SK-N-SH (cell line): ENCODE data around the gene CARD18. TPM values are rescaled to one million over a fixed set of nuclear protein-coding genes. Genes with fewer than 3 reads are reported as not detected.

Experiments
- CTCF ChIA-PET: fragments of 300-600, 350-600 bp; formaldehyde crosslinking; extraction: SDS; loops from one replicate; lab custom pipeline; 2021; lab: Yijun Ruan, JAX
- POLR2A ChIA-PET: fragments of 350-600 bp; sonication (Branson Sonifier 250); formaldehyde crosslinking; extraction: SDS; loops from one replicate; lab custom pipeline; 2020; ENCODE audit warnings: antibody characterized with exemption, inconsistent platforms; lab: Yijun Ruan, JAX
- DNase-seq: peaks from one replicate; pipeline ENCODE4 v3.0.0; 2012
- H2AFZ ChIP-seq: fragments of 200-600 bp; sonication (generic); 2 replicates; pipeline ENCODE4 v1.8.1; 2016; ENCODE audit warnings: antibody characterized with exemption, mild to moderate bottlenecking, low read depth
- H3F3A ChIP-seq: fragments of 200-600 bp; sonication (generic); replicated peaks from 2 replicates; pipeline ENCODE3; 2016; ENCODE audit warnings: antibody characterized with exemption, mild to moderate bottlenecking; ENCODE audit not compliant: insufficient read depth
- H3K27ac ChIP-seq, 2 experiments: fragments of 200-500 bp in 1 of 2; fragments of 200-600 bp in 1 of 2; sonication (Bioruptor generic) in 1 of 2; sonication (generic), shearing (Covaris generic) in 1 of 2; 2 replicates each; pipeline versions ENCODE4 v1.5.1 to v1.6.1; 2014 to 2016; ENCODE audit warnings: low read depth in 2 of 2, inconsistent platforms in 1 of 2, low read length in 1 of 2, mild to moderate bottlenecking in 1 of 2, mixed read lengths in 1 of 2
- H3K27me3 ChIP-seq: fragments of 200-600 bp; sonication (generic), shearing (Covaris generic); 2 replicates; pipeline ENCODE4 v1.6.1; 2016; ENCODE audit warnings: mixed run types; ENCODE audit not compliant: insufficient read depth
- H3K36me3 ChIP-seq, 2 experiments: fragments of 200-500 bp in 1 of 2; fragments of 200-600 bp in 1 of 2; sonication (Bioruptor generic) in 1 of 2; sonication (generic) in 1 of 2; replicated peaks in 1 of 2; 2 replicates each; pipeline versions ENCODE3 to v1.5.1; 2014 to 2016; ENCODE audit warnings: low read length in 1 of 2, mild to moderate bottlenecking in 1 of 2; ENCODE audit not compliant: insufficient read depth in 2 of 2, control insufficient read depth in 1 of 2
- H3K4me1 ChIP-seq, 2 experiments: fragments of 200-500 bp in 1 of 2; fragments of 200-600 bp in 1 of 2; sonication (Bioruptor generic) in 1 of 2; sonication (generic), shearing (Covaris generic) in 1 of 2; 2 replicates each; pipeline versions ENCODE4 v1.5.1 to v1.6.1; 2014 to 2016; ENCODE audit warnings: low read depth in 1 of 2, low read length in 1 of 2, mixed run types in 1 of 2; ENCODE audit not compliant: insufficient read depth in 2 of 2, control insufficient read depth in 1 of 2
- H3K4me2 ChIP-seq: fragments of 200-600 bp; sonication (generic), shearing (Covaris generic); 2 replicates; pipeline ENCODE4 v1.6.1; 2017; ENCODE audit warnings: mixed run types
- H3K4me3 ChIP-seq, 2 experiments: fragments of 200-500 bp in 1 of 2; fragments of 200-600 bp in 1 of 2; sonication (Bioruptor generic) in 1 of 2; sonication (generic), shearing (Covaris generic) in 1 of 2; 2 replicates each; pipeline versions ENCODE4 v1.5.1 to v1.8.1; 2014 to 2016; ENCODE audit warnings: low read depth in 2 of 2, inconsistent platforms in 1 of 2, low read length in 1 of 2, mild to moderate bottlenecking in 1 of 2, mixed read lengths in 1 of 2, moderate library complexity in 1 of 2
- H3K79me2 ChIP-seq: fragments of 200-600 bp; sonication (generic); 2 replicates; pipeline ENCODE4 v1.8.1; 2017; ENCODE audit warnings: mild to moderate bottlenecking; ENCODE audit not compliant: insufficient read depth
- H3K9ac ChIP-seq: fragments of 200-600 bp; sonication (generic); 2 replicates; pipeline ENCODE4 v1.6.1; 2017; ENCODE audit warnings: mixed run types
- H3K9me2 ChIP-seq: fragments of 200-600 bp; sonication (generic); 2 replicates; pipeline ENCODE4 v1.6.1; 2017; ENCODE audit warnings: mixed run types
- H3K9me3 ChIP-seq: fragments of 200-600 bp; sonication (generic); 2 replicates; pipeline ENCODE4 v1.6.1; 2017; ENCODE audit warnings: mixed run types, mild to moderate bottlenecking, moderate library complexity
- H4K20me1 ChIP-seq: fragments of 200-600 bp; sonication (generic); 2 replicates; pipeline ENCODE4 v1.6.1; 2017; ENCODE audit warnings: mild to moderate bottlenecking, mixed run types; ENCODE audit not compliant: insufficient read depth
- CHD2 ChIP-seq: fragments of 150-350 bp; IDR thresholded peaks from 2 replicates; pipeline ENCODE4 v1.6.1; 2018; ENCODE audit warnings: low read length; ENCODE audit not compliant: partially characterized antibody
- EP300 ChIP-seq, 2 experiments: IDR thresholded peaks; 2 replicates each; pipeline versions ENCODE4 v1.4.0 to v1.6.1; 2012; ENCODE audit warnings: borderline replicate concordance in 1 of 2, low read depth in 1 of 2, low read length in 1 of 2
- FOSL2 ChIP-seq: IDR thresholded peaks from 2 replicates; pipeline ENCODE4 v1.4.0; 2012; ENCODE audit warnings: low read depth, mild to moderate bottlenecking, moderate library complexity, borderline replicate concordance
- MAX ChIP-seq: IDR thresholded peaks from 2 replicates; pipeline ENCODE4 v1.4.0; 2012; ENCODE audit warnings: low read depth
- MXI1 ChIP-seq: IDR thresholded peaks from 2 replicates; pipeline ENCODE4 v1.6.1; 2012; ENCODE audit warnings: mild to moderate bottlenecking, low read depth, low read length, improper control_type of control experiment
- NFIC ChIP-seq: IDR thresholded peaks from 2 replicates; pipeline ENCODE4 v1.4.0; 2012; ENCODE audit warnings: borderline replicate concordance
- PBX3 ChIP-seq: IDR thresholded peaks from 2 replicates; pipeline ENCODE4; 2012
- RCOR1 ChIP-seq: fragments of 150-350 bp; IDR thresholded peaks from 2 replicates; pipeline ENCODE4 v1.6.1; 2017; ENCODE audit warnings: antibody characterized with exemption, low read length
- REST ChIP-seq: IDR thresholded peaks from 2 replicates; pipeline ENCODE4 v1.6.1; 2012; ENCODE audit warnings: mild to moderate bottlenecking, low read depth, low read length, moderate library complexity
- RXRA ChIP-seq: IDR thresholded peaks from 2 replicates; pipeline ENCODE4 v1.4.0; 2012; ENCODE audit warnings: low read depth, mild to moderate bottlenecking, borderline replicate concordance
- SMC3 ChIP-seq: IDR thresholded peaks from 2 replicates; pipeline ENCODE4 v1.6.1; 2012; ENCODE audit warnings: low read depth, low read length, improper control_type of control experiment
- TAF1 ChIP-seq: IDR thresholded peaks from 2 replicates; pipeline ENCODE4 v1.6.1; 2012; ENCODE audit warnings: low read depth, mild to moderate bottlenecking, low read length, moderate library complexity, borderline replicate concordance
- USF1 ChIP-seq: IDR thresholded peaks from 2 replicates; pipeline ENCODE4 v1.4.0; 2012; ENCODE audit warnings: low read depth, borderline replicate concordance
- USF2 ChIP-seq: fragments of 150-350 bp; IDR thresholded peaks from 2 replicates; pipeline ENCODE4 v1.6.1; 2017; ENCODE audit warnings: antibody characterized with exemption, low read length, low read depth, borderline replicate concordance
- ZBTB33 ChIP-seq: IDR thresholded peaks from 2 replicates; pipeline ENCODE4 v1.4.0; 2012; ENCODE audit warnings: low read depth, borderline replicate concordance
- WGBS: methylation state at CpG from one replicate; pipeline ENCODE4 v1.1.6; 2017; ENCODE audit warnings: low lambda C conversion rate; 5-methylcytosine and 5-hydroxymethylcytosine counted together
- polyA plus RNA-seq, 3 experiments: library from polyadenylated mRNA; depleted of rRNA; stranded (reverse); fragments of >200 nt; gene quantifications; 2 replicates each; pipeline ENCODE4 v1.2.3, GENCODE V29; 2012

Gene CARD18
- polyA plus RNA-seq, 1 of the 3 experiments (the other 2 are of a cell fraction): not detected

- Histone ChIP-seq H3K9me2 (no peaks in the 10 kb centered on the region), H3K27me3 (no peaks in the 10 kb centered on the region), H3F3A (no peaks in the 10 kb centered on the region), H4K20me1 (no peaks in the 10 kb centered on the region), H3K4me1 (no peaks in the 10 kb centered on the region), H3K4me3 (no peak overlapping the region), H3K79me2 (no peaks in the 10 kb centered on the region), H3K4me2 (no peak overlapping the region)
- 57% methylated on average over 2 of the region's 2 CpGs for WGBS
- DNase-seq: no peak
- POLR2A ChIA-PET: no interaction called here
- no peak for TF ChIP-seq REST
- no peak for TF ChIP-seq FOSL2
- TF ChIP-seq, all 33 proteins: peak for 0
- H3K27ac ChIP-seq: no peak overlapping the region
- H3K9me3 ChIP-seq: no peaks in the 10 kb centered on the region
- H3K9ac ChIP-seq: no peak overlapping the region
- H2AFZ ChIP-seq: no peak overlapping the region
- no peaks in the 10 kb centered on the region for H3K36me3 ChIP-seq
- CTCF ChIA-PET: no interaction called here
Observed at GRCh38 chr11:105124756-105125155, 14.8 kb downstream of the CARD18 start.

- H3K9ac ChIP-seq: no peak overlapping the region
- H3F3A ChIP-seq: no peaks in the 10 kb centered on the region
- H3K4me1 ChIP-seq: no peaks in the 10 kb centered on the region; a peak in 1 of 4 replicates
- no peak overlapping the region for H3K4me3 ChIP-seq
- no peaks in the 10 kb centered on the region for H3K79me2 ChIP-seq
- H4K20me1 ChIP-seq: no peaks in the 10 kb centered on the region
- WGBS: 62% methylated on average over 6 of the region's 13 CpGs
- H3K9me3 ChIP-seq: no peaks in the 10 kb centered on the region
- no peak overlapping the region for H3K4me2 ChIP-seq
- H2AFZ ChIP-seq: no peak overlapping the region
- TF ChIP-seq ZBTB33 (no peak), RCOR1 (no peak), MAX (no peak), CHD2 (no peak), TAF1 (no peak), PBX3 (no peak), SMC3 (no peak), RXRA (no peak), MXI1 (no peak), USF1 (no peak), NFIC (no peak), EP300 (IDR thresholded peaks at IDR 0.05; ENCODE audit: borderline replicate concordance in 1 of 2, low read depth in 1 of 2, low read length in 1 of 2) (no peak), USF2 (no peak)
- H3K27ac ChIP-seq: no peak overlapping the region
- ChIA-PET CTCF (no interaction called here), POLR2A (no interaction called here)
- no peak for DNase-seq
- no peaks in the 10 kb centered on the region for H3K27me3 ChIP-seq
- no peaks in the 10 kb centered on the region for H3K9me2 ChIP-seq
- no peaks in the 10 kb centered on the region for H3K36me3 ChIP-seq
Observed at GRCh38 chr11:105111145-105111944, 28.2 kb downstream of the CARD18 start.
